Measurements from ENCODE around the gene PYGO2. TPM values are rescaled to one million over a fixed set of nuclear protein-coding genes. Genes with fewer than 3 reads are reported as not detected.
A peak's percentile ranks its signal among the peaks of the same experiment; 100 is the strongest.

Gene PYGO2
- total and polyA plus RNA-seq, 7 experiments from 2014 or later, result 33.0 to 69.5 (median 46.2) TPM

- H3K4me1 Mint-ChIP-seq, result peaks cover 33 to 77% (median 64%) of the 10 kb centered on the region in 7 donors
- ATAC-seq (no peak), DNase-seq (peak in 1 of 9 donors; percentile 87)
- peak overlapping the region; percentile 84 to 98 (median 92) for H3K27ac Mint-ChIP-seq
- no peaks in the 10 kb centered on the region for H3K27me3 Mint-ChIP-seq
- POLR2A ChIA-PET, result interaction anchor here (0.6 to 18.2 kb wide), 9 partner anchors 7 to 68 kb away, joined by 3 to 270 read pairs (median 4); partner anchors contain the start of genes ADAM15, FLAD1 and PBXIP1
- peak overlapping the region; percentile 89 to 99 (median 98) for H3K4me3 Mint-ChIP-seq
- intact Hi-C loops (cut with micrococcal nuclease), result loop anchor here (2.0 to 10.0 kb wide), 4 partner anchors 43 to 1497 kb away; partner anchors contain the start of genes ADAM15 (in 1 of the 2), ADAR (in 1 of the 2) and MEF2D (in 1 of the 2)
- CTCF ChIA-PET, result interaction anchor here (0.6 to 13.9 kb wide), 7 partner anchors 8 to 77 kb away, joined by 3 to 291 read pairs (median 4); partner anchors contain the start of genes LENEP, PBXIP1 and ZBTB7B
- H3K4me1 ChIP-seq (ENCODE audit: control insufficient read depth in 2 of 2, insufficient read depth in 2 of 2, low read length in 2 of 2), result peaks cover 50 to 66% of the 10 kb centered on the region in 2 donors
- H3K36me3 Mint-ChIP-seq, result peaks cover 0 to 43% (median 0%) of the 10 kb centered on the region in 5 donors
- peak overlapping the region; percentile 83 for H3K27ac ChIP-seq (ENCODE audit: low read depth, low read length)
- H3K9me3 Mint-ChIP-seq, result no peaks in the 10 kb centered on the region
- H3K27me3 ChIP-seq (ENCODE audit: control insufficient read depth in 2 of 2, insufficient read depth in 2 of 2, low read length in 2 of 2), result no peaks in the 10 kb centered on the region
- peaks cover 0 to 11% (median 0%) of the 10 kb centered on the region in 3 experiments for H3K36me3 ChIP-seq (ENCODE audit: control insufficient read depth in 2 of 3, insufficient read depth in 3 of 3, low read length in 3 of 3)
- no peaks in the 10 kb centered on the region for H3K9me3 ChIP-seq (ENCODE audit: control insufficient read depth in 2 of 3, low read length in 3 of 3)
- peak overlapping the region; percentile 72 for H3K4me3 ChIP-seq (ENCODE audit: low read length)
Measured at GRCh38 chr1:155008015-155008941, 46.7 kb upstream of the PYGO2 start.

GRCh38 chr1:155007251-155007828, 45.8 kb upstream of the PYGO2 start:
- no peaks in the 10 kb centered on the region for H3K9me3 Mint-ChIP-seq
- peaks cover 0 to 34% (median 0%) of the 10 kb centered on the region in 5 donors for H3K36me3 Mint-ChIP-seq
- ATAC-seq (no peak), DNase-seq (no peak)
- Histone ChIP-seq H3K36me3 (ENCODE audit: control insufficient read depth in 2 of 3, insufficient read depth in 3 of 3, low read length in 3 of 3) (peaks cover 0 to 15% (median 0%) of the 10 kb centered on the region in 3 experiments), H3K9me3 (ENCODE audit: control insufficient read depth in 2 of 3, low read length in 3 of 3) (no peaks in the 10 kb centered on the region), H3K27ac (ENCODE audit: low read depth, low read length) (peak overlapping the region; percentile 83), H3K27me3 (ENCODE audit: control insufficient read depth in 2 of 2, insufficient read depth in 2 of 2, low read length in 2 of 2) (no peaks in the 10 kb centered on the region), H3K4me1 (ENCODE audit: control insufficient read depth in 2 of 2, insufficient read depth in 2 of 2, low read length in 2 of 2) (peaks cover 44 to 57% of the 10 kb centered on the region in 2 donors), H3K4me3 (ENCODE audit: low read length) (no peak overlapping the region)
- peaks cover 24 to 68% (median 54%) of the 10 kb centered on the region in 7 donors for H3K4me1 Mint-ChIP-seq
- POLR2A ChIA-PET, result interaction anchor here (0.6 to 18.2 kb wide), 14 partner anchors 8 to 927 kb away, joined by 3 to 270 read pairs (median 4); partner anchors contain the start of genes ADAM15, FLAD1, KHDC4 and PBXIP1
- peak overlapping the region; percentile 26 to 98 (median 91) for H3K27ac Mint-ChIP-seq
- CTCF ChIA-PET, result interaction anchor here (0.6 to 17.9 kb wide), 10 partner anchors 7 to 78 kb away, joined by 3 to 291 read pairs (median 4); partner anchors contain the start of genes FLAD1, LENEP, PBXIP1 and PYGO2
- no peaks in the 10 kb centered on the region for H3K27me3 Mint-ChIP-seq
- intact Hi-C loops (cut with micrococcal nuclease), result loop anchor here (5.0 to 10.0 kb wide), 2 partner anchors 185 to 1497 kb away; partner anchors contain the start of gene MEF2D (in 1 of the 2)
- H3K4me3 Mint-ChIP-seq, result peak overlapping the region in 9 of 10 donors; percentile 39 to 99 (median 86)

- Mint-ChIP-seq H3K27me3 (no peaks in the 10 kb centered on the region), H3K4me1 (peaks cover 23 to 63% (median 50%) of the 10 kb centered on the region in 7 donors), H3K4me3 (peak overlapping the region; percentile 40 to 99 (median 88)), H3K36me3 (peaks cover 0 to 34% (median 0%) of the 10 kb centered on the region in 5 donors), H3K27ac (peak overlapping the region; percentile 26 to 98 (median 93)), H3K9me3 (no peaks in the 10 kb centered on the region)
- ChIA-PET POLR2A (interaction anchor here (0.6 to 18.2 kb wide), 12 partner anchors 9 to 928 kb away, joined by 3 to 270 read pairs (median 4); partner anchors contain the start of genes FLAD1, KHDC4, PBXIP1 and PMVK), CTCF (interaction anchor here (1.0 to 17.9 kb wide), 4 partner anchors 8 to 45 kb away, joined by 3 to 291 read pairs (median 4); partner anchors contain the start of genes FLAD1 and PYGO2)
- ATAC-seq (peak; percentile 39), DNase-seq (peak in 7 of 9 donors; percentile 43 to 60 (median 56))
- H3K27ac ChIP-seq (ENCODE audit: low read depth, low read length), result peak overlapping the region; percentile 83
- intact Hi-C loops (cut with micrococcal nuclease), result loop anchor here (1.0 to 10.0 kb wide), 3 partner anchors 11 to 1498 kb away; partner anchors contain the start of gene MEF2D (in 1 of the 2)
- no peak overlapping the region for H3K4me3 ChIP-seq (ENCODE audit: low read length)
- peaks cover 0 to 18% (median 0%) of the 10 kb centered on the region in 3 experiments for H3K36me3 ChIP-seq (ENCODE audit: control insufficient read depth in 2 of 3, insufficient read depth in 3 of 3, low read length in 3 of 3)
- H3K4me1 ChIP-seq (ENCODE audit: control insufficient read depth in 2 of 2, insufficient read depth in 2 of 2, low read length in 2 of 2), result peaks cover 44 to 50% of the 10 kb centered on the region in 2 donors
- no peaks in the 10 kb centered on the region for H3K9me3 ChIP-seq (ENCODE audit: control insufficient read depth in 2 of 3, low read length in 3 of 3)
- H3K27me3 ChIP-seq (ENCODE audit: control insufficient read depth in 2 of 2, insufficient read depth in 2 of 2, low read length in 2 of 2), result no peaks in the 10 kb centered on the region
Measured at GRCh38 chr1:155006601-155007101, 45.1 kb upstream of the PYGO2 start.

DNA sequence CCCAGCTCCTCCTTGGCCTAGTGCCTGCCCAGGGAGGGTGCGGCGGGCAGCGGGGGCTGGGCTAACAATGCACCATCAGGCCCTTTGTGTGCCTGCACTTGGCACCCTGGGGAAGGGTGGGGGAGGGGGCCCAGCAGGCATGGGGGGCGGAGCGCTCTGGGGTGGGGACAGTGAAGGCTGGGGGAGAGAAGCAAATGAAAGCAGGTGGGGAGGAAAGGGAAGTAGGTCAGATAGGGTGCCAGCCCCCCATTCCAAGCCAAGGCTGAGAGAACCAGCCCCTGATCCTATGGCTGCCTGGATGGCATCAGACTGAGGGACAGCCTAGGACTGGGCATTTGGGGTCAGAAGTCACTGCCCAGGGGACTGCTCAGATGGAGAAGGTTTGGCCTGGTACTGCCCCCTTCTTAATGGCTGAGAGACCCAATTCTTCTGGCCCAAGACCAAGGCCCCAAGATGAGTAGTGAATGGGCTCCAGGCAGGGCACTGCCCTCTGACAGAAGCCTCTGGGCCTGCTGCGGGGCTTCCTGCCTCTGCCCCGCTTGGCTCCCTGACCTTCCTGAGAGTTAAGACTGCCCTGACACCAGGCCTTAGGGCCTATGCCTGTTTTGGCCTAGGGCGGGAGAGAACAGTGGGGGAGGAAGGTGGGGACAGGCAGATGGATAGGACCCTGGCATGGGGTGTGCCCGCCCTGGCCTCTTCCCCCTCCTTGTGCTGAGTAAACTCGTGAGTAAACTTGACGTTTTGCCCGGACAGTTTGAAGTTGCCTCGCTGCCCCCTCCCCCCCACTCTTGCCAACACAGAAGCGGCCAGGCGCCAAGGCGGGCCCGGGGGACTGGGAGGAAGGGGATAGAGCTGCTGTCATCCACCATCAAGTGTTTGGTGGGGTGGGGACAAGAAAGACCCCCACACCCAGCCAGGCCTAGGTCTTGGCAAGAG, 43.8 kb upstream of the PYGO2 start:
- no peak overlapping the region for H3K4me3 ChIP-seq (ENCODE audit: low read length)
- CTCF ChIA-PET, result interaction anchor here (17.9 kb wide), 1 partner anchor 9 kb away, joined by 291 read pairs; no protein-coding TSS in a partner anchor
- intact Hi-C loops (cut with micrococcal nuclease), result loop anchor here (1.0 to 10.0 kb wide), 3 partner anchors 12 to 1499 kb away; partner anchors contain the start of gene MEF2D (in 1 of the 2)

More for the DNA sequence above, 43.8 kb upstream of the PYGO2 start:
- Histone ChIP-seq H3K9me3 (ENCODE audit: control insufficient read depth in 2 of 3, low read length in 3 of 3) (no peaks in the 10 kb centered on the region), H3K27me3 (ENCODE audit: control insufficient read depth in 2 of 2, insufficient read depth in 2 of 2, low read length in 2 of 2) (no peaks in the 10 kb centered on the region), H3K36me3 (ENCODE audit: control insufficient read depth in 2 of 3, insufficient read depth in 3 of 3, low read length in 3 of 3) (peaks cover 0 to 15% (median 0%) of the 10 kb centered on the region in 3 experiments), H3K27ac (ENCODE audit: low read depth, low read length) (peak overlapping the region; percentile 83), H3K4me1 (ENCODE audit: control insufficient read depth in 2 of 2, insufficient read depth in 2 of 2, low read length in 2 of 2) (peaks cover 35 to 44% of the 10 kb centered on the region in 2 donors)
- Mint-ChIP-seq H3K4me3 (peak overlapping the region; percentile 16 to 99 (median 96)), H3K27ac (peak overlapping the region; percentile 26 to 98 (median 93)), H3K27me3 (no peaks in the 10 kb centered on the region), H3K4me1 (peaks cover 19 to 56% (median 45%) of the 10 kb centered on the region in 7 donors), H3K36me3 (peaks cover 0 to 31% (median 0%) of the 10 kb centered on the region in 5 donors), H3K9me3 (no peaks in the 10 kb centered on the region)
- ATAC-seq (no peak), DNase-seq (peak in 1 of 9 donors; percentile 41)
- POLR2A ChIA-PET, result interaction anchor here (1.1 to 18.2 kb wide), 7 partner anchors 10 to 58 kb away, joined by 3 to 270 read pairs (median 4); partner anchors contain the start of genes EFNA4 and PBXIP1

Measured in naive thymus-derived CD4-positive, alpha-beta T cell (primary cell).